ENCODE data around the gene ZBTB7B. TPM values are rescaled to one million over a fixed set of nuclear protein-coding genes. Genes with fewer than 3 reads are reported as not detected.

ZBTB7B gene
- total RNA-seq, 1 donor from 2014 or later, result 58.9 TPM

DNA sequence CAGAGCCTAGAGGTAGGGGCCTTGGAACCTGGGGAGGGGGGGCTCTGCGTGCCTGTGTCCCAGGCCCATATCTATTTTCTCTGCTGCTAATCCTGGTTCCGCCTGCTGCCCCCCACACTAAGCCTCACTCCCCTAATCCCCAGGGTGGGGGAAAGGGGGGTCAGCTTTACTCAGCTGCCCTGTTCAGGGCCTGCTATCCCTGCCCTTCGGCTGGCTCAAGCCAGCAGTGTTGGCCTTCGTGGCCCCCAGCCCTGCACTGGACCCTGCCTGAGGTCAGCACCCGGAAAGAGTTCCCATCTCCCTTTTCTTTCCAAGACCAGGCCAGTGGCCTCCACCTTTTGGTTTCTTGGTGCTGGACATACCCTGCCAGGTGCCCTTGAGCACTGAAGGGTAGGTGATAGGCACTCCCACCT, 8.4 kb downstream of the ZBTB7B start:
- intact Hi-C loops (cut with micrococcal nuclease), result no loop called here
- DNase-seq, result no peak
- no peak for ATAC-seq

DNA sequence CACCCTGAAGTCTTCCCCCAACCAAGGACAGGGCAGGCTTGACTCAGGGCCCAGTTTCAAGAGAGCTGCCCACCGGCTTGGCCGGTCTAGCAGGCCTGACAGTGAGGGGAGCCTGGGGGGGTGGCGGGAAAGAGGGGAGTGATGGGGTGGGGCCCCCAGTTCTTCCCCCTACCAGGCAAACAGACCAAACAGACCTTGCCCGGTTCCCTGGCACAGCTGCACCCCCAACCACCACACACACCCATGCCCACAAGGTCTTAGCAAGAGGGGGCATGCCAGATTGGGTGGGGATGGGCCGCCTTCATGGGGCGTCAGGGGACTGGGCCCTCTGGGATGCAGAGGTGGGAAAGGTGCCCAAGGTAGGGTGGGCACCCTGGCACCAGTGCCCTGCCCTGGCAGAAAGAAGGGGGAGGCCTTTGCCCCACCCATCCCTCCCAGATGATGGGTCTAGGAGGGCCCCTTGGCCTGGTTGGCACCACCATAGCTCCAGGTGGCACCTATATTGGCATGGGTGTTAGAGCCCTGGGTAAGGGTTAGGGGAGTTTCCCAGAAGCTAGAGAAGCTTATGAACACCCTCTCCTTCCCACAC, 8.9 kb downstream of the ZBTB7B start:
- DNase-seq, result peak; percentile 28
- intact Hi-C loops (cut with micrococcal nuclease), result no loop called here
- no peak for ATAC-seq

DNA sequence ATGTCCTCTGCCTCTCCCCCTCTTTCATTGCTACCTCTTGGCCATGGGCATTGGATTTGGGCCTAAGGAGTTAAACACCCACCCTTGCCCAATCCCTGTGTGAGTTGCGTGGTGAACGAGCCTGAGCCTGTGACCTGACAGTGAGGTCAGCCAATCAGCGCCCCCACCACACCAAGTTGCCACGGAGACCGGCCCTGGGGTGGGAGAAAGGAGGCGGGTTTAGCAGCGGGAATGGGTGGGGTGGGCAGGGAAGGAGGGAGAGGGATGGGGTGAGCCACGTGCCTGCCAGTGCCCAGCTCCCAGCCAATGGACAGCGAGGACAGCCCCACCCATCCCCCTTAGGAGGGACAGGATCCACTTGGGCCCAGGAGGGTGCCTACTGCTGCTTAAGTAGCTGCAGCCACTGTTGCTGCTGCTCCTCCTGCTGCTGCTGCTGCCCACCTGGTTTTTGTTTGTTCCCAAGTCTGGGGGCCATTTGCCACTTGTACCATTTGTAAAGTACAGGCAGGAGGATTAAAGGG, 9.5 kb downstream of the ZBTB7B start:
- peak; percentile 44 for ATAC-seq
- intact Hi-C loops (cut with micrococcal nuclease), result no loop called here
- peak; percentile 77 for DNase-seq

DNA sequence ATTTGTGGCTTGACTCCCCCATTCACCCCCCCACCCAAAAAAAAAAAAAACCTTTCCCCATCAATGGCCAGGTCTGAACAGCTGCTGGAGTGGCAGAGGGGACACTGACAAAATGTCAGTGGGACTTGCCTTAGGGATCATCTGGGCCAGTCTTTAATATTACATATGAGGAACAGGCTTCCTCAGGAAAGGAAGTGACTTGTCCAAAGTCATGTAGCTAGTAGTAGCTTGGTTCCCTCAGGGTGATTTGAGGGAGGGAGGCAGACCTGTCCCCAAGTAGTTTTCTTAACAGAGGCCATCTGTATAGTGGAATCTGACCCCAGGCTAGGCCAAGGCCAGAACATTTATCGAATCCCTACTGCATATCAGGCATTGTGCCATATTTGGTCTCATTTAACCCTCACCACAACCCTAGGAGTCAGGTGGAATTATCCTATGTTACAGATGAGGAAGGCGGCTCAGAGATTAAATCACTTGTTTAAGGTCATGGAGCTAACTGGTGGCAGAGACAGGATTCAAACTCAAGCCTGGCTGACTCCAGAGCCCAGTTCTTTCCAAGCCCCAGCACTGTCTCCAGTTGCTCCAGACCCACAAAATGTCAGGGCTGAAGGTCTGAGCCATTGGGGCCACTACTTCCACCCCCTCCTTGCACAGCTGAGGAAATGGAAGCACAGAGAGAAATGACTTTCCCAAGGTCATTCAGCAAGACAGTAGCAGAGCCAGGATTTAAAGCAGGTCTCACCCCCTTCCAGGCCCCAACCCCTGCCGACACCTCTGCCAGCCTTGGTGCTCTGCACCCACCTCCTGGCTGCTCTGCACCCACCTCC, 10.4 kb downstream of the ZBTB7B start:
- ATAC-seq, result no peak
- DNase-seq, result no peak
- intact Hi-C loops (cut with micrococcal nuclease), result no loop called here

DNA sequence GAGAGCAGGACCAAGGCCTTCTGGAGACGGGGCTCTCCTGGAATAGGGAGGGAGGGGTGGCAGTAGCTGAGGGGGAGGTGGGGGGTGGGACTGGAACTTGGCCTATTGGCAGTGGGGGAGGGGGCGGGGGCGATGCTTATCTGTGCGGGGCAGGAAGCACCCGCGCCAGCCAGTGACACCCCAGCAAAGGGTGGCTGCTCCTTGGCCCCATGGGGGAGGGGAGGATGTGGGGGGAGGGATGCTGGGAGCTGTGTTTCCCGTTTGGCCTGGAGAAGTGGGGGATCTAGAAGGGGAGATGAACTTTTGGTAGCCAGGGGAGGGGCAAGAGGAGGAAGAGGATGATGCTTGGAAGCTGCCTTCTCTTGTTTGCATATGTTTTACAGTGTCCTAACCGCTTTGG, 11.0 kb downstream of the ZBTB7B start:
- peak; percentile 21 for DNase-seq
- intact Hi-C loops (cut with micrococcal nuclease), result no loop called here

DNA sequence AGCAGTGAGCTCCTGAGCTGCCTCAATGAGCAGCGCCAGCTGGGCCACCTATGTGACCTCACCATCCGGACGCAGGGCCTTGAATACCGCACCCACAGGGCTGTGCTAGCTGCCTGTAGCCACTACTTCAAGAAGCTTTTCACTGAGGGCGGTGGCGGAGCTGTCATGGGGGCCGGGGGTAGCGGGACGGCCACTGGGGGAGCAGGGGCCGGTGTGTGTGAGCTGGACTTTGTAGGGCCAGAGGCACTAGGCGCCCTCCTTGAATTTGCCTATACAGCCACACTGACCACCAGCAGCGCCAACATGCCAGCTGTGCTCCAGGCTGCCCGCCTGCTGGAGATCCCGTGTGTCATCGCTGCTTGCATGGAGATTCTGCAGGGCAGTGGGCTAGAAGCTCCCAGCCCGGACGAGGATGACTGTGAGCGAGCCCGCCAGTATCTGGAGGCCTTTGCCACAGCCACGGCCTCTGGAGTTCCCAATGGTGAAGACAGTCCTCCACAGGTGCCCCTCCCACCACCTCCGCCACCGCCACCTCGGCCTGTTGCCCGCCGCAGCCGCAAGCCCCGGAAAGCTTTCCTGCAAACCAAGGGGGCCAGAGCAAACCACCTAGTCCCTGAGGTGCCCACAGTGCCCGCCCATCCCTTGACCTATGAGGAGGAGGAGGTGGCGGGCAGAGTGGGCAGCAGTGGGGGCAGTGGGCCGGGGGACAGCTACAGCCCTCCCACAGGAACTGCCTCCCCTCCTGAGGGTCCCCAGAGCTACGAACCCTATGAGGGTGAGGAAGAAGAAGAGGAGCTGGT, 12.3 kb downstream of the ZBTB7B start:
- DNase-seq, result peak; percentile 29
- no peak for ATAC-seq
- intact Hi-C loops (cut with micrococcal nuclease), result no loop called here

More for the DNA sequence above, 11.0 kb downstream of the ZBTB7B start:
- ATAC-seq, result no peak

DNA sequence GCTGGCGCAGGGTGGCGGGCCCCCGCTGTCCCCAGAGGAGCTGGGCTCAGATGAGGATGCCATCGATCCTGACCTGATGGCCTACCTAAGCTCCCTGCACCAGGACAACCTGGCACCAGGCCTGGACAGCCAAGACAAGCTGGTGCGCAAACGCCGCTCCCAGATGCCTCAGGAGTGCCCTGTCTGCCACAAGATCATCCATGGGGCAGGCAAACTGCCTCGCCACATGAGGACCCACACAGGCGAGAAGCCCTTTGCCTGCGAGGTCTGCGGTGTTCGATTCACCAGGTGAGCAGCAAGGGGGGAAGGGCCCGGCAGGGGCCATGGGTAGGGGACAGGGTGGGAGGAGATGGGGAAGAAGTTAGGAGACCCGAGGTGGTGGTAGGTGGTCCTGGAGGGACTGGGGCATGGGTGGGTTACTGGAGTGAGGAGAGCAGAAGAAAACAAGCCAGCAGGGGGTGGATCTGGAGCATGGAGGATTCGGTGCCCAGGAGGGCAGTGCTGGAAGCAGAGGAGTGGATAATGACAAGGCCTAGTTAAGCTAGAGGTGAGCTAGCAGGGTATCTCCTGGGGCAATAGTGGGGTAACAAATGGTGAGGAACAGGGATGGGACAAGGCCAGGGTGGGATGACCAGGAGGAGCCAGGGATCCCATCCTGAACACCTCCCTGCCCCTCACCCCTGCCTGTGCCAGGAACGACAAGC, 13.1 kb downstream of the ZBTB7B start:
- ATAC-seq (no peak), DNase-seq (peak; percentile 28)
- intact Hi-C loops (cut with micrococcal nuclease), result no loop called here

DNA sequence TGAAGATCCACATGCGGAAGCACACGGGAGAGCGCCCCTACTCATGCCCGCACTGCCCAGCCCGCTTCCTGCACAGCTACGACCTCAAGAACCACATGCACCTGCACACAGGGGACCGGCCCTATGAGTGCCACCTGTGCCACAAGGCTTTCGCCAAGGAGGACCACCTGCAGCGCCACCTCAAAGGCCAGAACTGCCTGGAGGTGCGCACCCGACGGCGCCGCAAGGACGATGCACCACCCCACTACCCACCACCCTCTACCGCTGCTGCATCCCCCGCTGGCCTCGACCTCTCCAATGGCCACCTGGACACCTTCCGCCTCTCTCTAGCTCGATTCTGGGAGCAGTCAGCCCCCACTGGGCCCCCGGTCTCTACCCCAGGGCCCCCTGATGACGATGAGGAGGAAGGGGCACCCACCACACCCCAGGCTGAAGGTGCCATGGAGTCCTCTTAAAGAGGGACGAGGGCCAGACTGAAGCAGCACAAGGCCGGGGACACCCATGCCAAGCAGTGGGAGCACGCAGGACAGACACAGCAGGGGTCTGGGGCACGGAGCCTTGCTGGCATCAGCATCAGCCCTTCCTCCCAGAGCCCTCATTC, 13.7 kb downstream of the ZBTB7B start:
- intact Hi-C loops (cut with micrococcal nuclease), result no loop called here
- peak; percentile 36 for DNase-seq
- ATAC-seq, result no peak

DNA sequence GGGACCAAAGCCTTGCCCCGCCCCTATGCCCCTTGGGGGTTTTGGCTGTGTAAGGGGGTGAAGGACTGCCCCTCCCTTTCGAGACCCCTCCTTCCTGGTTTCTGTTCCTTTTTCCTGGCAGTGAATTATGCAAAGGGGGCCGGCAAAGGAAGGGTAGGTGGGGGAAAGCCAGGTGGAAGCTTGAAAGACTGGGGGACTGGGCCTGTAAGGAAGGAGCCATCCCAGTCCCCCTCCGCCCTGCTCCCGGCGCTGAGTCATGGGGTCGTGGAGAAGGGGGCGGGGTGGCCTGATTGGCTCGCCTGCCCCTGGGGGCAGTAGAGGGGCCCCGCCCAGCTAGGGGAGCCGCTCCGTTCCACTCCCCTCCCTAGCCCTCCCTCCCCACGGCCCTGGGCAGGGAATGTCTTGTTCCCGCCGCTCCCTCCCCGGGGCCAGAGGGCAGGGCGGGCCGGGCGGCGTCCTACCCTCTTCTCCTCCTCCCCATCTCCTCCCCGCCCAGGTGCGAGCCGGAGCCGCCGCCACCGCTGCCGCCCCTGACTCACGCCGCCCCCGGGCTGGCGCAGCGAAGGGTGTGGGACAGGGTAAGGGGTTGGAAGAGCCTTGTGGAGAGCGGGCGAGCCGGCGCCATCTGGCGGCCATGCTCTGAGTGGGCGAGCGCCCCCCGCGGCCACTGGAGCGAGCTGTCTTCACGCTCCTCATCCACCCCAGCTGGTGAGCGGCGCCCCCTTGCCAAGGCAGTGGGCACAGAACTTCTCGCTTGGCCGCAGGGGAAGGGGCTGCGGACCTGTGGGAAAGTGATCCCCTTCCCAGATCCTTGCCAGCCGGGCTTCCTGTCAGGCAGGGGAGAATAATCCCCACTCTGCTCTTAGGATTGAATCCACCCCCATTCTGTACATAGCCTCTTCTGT, 14.7 kb downstream of the ZBTB7B start:
- peak; percentile 91 for ATAC-seq
- DNase-seq, result peak; percentile 95
- intact Hi-C loops (cut with micrococcal nuclease), result no loop called here

DNA sequence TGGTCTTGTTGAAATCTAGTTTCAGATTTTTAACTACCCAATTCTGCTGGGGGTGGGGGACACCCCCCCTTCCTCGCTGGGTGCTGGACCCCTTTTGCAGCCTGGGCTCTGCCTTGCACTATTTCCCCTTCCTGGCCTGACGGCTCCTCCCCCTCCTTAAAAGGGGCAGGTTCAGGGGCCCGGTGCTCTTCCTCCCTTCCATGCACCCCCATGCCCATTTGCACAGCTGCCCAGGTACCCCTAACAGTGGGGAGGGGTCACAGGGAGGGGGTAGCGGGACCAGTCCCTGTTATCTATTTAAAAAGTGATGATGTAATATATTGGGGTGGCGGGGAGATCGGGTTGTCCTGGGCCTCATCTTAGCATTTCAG, 15.3 kb downstream of the ZBTB7B start:
- DNase-seq, result peak; percentile 24
- intact Hi-C loops (cut with micrococcal nuclease), result no loop called here
- peak; percentile 0 for ATAC-seq

DNA sequence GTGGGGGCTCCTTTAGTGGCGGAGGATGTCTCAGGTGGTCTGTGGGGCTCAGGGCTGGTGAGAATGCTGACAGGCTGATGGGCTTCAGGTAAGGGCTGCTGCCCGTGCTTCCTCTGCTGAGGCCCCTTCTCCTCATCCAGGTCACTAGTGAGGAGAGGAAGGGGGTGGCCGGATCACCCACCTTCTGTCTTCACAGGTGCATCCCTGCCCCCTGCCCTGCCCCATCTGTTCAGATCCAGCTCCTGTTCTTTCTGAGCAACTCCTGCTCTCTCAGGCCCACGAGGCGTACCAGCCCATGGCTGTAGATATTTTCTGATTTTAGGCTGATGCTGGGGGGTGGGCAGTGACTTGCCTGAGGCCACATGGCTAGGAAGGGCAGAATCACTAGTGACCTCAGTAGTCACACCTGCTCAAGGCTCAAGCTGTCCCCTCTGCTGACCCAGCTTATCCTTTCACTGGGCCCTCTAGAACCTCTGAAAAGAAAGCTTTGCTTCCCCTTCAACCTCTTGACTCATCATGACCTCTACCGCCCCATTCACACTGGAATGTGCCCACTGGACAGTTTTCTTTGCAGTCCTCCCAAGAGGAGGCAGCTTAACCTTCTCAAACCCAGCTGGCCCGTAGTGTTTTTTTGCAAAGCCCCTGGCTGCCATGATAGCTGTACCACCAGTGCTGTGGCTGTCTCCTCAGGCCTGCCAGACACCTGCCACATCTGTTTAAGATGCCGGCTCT, 16.2 kb downstream of the ZBTB7B start:
- intact Hi-C loops (cut with micrococcal nuclease), result no loop called here
- DNase-seq, result no peak

DNA sequence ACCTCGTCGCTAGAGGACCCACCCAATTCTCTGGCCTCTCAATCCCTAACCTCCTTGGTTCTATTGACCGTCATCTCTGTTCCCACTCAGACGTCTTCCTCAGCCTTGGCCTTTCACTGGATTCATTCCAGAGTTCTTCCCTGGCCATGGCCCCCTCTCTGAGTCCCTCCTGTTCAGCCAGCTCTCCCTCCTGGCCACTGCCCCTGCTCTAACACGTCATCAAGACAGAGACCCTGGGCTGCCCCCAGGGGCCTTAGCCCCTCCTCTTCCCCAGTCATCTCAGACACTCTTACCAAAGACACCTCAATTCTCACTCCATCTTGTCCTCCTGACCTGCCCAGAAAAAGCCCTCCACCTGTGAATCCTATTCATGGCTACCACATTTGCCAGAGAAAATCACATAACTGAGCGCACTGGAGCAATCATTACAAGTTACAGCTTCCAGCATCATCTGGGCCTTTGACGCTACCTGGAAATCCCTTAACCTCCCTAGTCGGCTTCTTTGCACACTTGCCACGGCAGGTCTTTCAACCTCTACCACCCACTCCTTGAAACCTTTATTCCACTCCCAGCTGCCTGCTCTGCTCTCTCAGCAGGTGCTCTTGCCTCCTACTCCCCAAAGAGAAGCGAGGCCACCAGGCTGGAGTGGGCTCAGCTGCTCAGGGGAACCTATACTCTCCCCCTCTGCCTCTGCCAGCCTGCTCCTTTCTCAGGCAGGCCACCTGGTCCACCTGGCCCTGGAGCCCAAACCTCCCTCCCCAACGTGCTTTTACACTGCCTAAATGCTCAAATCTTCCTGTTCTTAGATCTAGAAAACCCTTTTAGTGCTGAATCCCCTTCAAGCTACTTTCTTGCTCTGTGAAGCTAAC, 17.0 kb downstream of the ZBTB7B start:
- intact Hi-C loops (cut with micrococcal nuclease), result no loop called here
- ATAC-seq (no peak), DNase-seq (no peak)

More for the DNA sequence above, 16.2 kb downstream of the ZBTB7B start:
- no peak for ATAC-seq

DNA sequence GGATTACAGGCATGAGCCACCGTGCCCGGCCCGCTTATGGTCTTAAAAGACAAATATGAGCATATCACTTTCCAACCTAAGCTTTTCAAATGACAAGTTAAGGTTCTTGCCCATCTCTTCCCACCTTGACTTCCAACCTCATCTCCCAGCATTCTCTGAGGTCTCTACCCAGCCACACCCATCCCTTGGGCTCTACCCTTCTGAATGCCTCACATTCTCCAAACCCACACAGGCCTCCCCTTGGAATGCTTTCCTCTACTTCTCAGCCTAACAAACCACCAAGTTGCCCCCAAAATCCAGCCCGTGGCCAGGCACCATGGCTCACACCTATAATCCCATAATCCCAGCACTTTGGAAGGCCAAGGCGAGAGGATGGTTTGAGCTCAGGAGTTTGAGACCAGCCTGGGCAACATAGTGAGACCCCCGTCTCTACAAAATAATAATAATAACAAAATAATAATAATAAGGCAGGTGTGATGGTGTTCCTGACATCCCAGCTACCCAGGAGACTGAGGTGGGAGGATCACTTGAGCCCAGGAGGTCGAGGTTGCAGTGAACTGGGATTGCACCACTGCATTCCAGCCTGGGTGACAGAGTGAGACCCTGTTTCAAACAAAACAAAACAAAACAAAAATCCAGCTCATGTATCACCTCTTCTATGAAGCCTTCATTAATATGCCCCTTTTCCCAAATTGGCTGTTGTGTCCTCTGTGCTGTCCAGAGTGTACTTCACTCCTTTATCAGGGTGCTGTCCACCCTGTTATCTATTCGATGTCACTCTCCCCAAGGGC, 19.7 kb downstream of the ZBTB7B start:
- DNase-seq (peak; percentile 23), ATAC-seq (no peak)
- intact Hi-C loops (cut with micrococcal nuclease), result no loop called here

DNA sequence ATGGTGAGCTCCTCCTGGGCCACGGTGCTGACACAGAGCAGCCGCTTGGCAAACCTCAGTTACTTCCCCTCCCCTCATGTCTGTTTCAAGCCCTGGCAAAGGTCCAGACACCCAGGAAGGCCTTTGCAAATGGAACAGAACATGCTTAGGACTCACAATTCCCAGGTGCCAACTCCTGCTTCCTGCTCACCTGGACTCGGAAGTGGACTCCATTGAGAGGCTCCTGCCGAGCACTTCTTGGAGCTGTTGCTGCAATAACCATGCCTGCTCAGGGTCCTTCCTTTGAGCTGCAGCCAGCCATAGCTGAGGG, 20.3 kb downstream of the ZBTB7B start:
- intact Hi-C loops (cut with micrococcal nuclease), result no loop called here
- ATAC-seq, result peak; percentile 61
- peak; percentile 38 for DNase-seq

DNA sequence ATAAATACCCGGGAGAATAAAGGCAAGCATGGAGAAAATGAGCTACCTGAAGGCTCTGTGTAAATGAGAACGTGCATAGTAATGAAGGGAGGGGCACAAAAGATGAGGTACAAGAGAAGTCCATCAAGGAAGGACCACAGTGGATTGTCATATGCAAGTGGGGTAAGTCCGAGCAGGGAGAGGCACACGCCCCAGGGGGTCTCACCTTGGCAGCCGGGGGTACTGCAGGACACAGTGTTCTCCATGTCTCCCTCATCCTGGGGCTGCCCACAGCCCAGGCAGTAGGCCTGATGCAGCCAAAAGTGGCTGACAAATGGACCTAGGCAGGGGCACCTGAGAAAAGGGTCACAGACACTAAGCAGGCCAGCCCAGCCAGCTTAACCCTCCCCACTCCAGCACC, 21.0 kb downstream of the ZBTB7B start:
- intact Hi-C loops (cut with micrococcal nuclease), result no loop called here
- no peak for DNase-seq
- no peak for ATAC-seq

DNA sequence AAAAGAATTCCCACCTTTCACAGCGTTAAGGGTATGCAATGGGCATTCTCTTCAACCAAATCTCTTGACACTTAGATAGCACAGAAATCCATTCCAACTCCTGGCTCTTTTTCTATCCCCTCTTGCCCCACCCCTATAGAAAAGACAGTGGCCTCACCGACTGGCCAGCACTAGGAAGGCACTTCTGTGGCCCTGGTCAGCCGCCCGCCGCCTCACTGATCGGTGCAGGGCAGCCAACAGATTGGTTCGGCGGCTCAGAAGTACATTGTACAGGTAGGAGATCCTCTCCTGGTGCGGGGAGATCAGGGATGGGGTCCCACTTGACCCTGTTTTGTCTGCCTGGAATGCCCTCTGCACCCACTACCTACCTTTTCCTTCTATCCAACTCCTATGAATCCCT, 21.7 kb downstream of the ZBTB7B start:
- no peak for ATAC-seq
- intact Hi-C loops (cut with micrococcal nuclease), result no loop called here
- peak; percentile 23 for DNase-seq

Data from left ventricle myocardium superior (tissue), 1 donor.